IPS DF 4.7 (cell line): ENCODE results near the gene KLF7.
A peak's percentile ranks its signal among the peaks of the same experiment; 100 is the strongest.

ENCODE experiments used
- DNase-seq: peaks from one replicate; pipeline ENCODE4 v3.0.0-alpha.2; 2013; ENCODE audit warnings: low spot score; ENCODE audit errors: extremely low read depth

Gene KLF7

GRCh38 chr2:207167099-207167923 lies 1.6 kb upstream of the KLF7 start:
- no peak for DNase-seq

- no peak for DNase-seq
These were observed 776 bp upstream of the KLF7 start for GRCh38 chr2:207166349-207167098.

- DNase-seq = peak; percentile 92
These were observed 246 bp upstream of the KLF7 start for GRCh38 chr2:207166039-207166348.

- DNase-seq = no peak
These were observed 1.5 kb downstream of the KLF7 start for GRCh38 chr2:207164006-207164831.

GRCh38 chr2:207163756-207164005 lies 2.1 kb downstream of the KLF7 start:
- no peak for DNase-seq

GRCh38 chr2:207163053-207163755 lies 2.5 kb downstream of the KLF7 start:
- DNase-seq = no peak

- no peak for DNase-seq
These were observed 3.4 kb downstream of the KLF7 start for GRCh38 chr2:207162316-207162715.

GRCh38 chr2:207161247-207162123 lies 4.3 kb downstream of the KLF7 start:
- DNase-seq = no peak

- no peak for DNase-seq
These were observed 5.6 kb downstream of the KLF7 start for GRCh38 chr2:207160115-207160514.

- DNase-seq = no peak
These were observed 6.7 kb downstream of the KLF7 start for GRCh38 chr2:207159002-207159401.

GRCh38 chr2:207157731-207158130 lies 8.0 kb downstream of the KLF7 start:
- no peak for DNase-seq

- no peak for DNase-seq
These were observed 8.6 kb downstream of the KLF7 start for GRCh38 chr2:207157162-207157481.

- DNase-seq = no peak
These were observed 9.1 kb downstream of the KLF7 start for GRCh38 chr2:207156451-207157161.

GRCh38 chr2:207155516-207156444 lies 10.0 kb downstream of the KLF7 start:
- DNase-seq = no peak

- DNase-seq = no peak
These were observed 10.9 kb downstream of the KLF7 start for GRCh38 chr2:207154556-207155510.

GRCh38 chr2:207153266-207153975 lies 12.3 kb downstream of the KLF7 start:
- no peak for DNase-seq

GRCh38 chr2:207151048-207151447 lies 14.7 kb downstream of the KLF7 start:
- no peak for DNase-seq
